ENCODE measurements around the gene HSPB7.
"Not testable (repeated sequence)": the region's sequence is repeated elsewhere in the genome, so short reads cannot be mapped to it uniquely, and the experiment has no call there.

DNA sequence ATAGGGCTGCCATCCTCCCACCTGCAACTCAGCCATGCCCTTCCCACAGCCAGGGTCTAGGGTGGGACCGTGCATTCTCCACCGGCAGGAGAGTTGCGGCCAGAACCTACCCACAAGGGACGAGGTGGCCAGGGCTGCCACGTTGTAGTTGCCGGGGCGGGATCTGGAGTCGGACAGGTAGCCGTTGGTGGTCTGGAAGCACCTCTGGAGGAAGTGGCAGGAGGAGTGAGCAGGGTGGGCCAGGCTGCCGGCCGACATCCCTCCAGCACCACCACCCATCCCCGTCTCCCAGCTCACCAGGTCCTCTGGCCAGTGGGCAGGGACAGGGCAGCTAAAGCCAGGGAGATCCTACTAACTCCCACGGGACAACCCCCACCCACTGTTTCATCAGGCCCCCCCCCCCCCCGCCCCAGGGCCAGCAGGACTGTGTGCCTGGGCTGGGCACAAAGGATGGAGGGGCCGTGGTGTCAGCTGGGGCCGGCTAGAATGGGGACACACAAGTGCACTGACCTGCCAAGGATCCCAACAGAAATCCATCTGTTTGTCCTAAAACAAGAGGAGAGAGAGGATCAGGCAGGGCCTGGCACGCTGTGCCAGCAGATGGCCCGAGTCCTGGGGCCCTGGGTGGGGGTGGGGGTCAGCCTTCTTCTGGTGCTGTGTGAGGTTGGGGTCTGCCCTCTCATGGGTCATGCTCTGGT is 44.3 kb upstream of the HSPB7 start:
- TF ChIP-seq POLR2A (IDR thresholded peaks at IDR 0.05; ENCODE audit: low read depth, low read length); POLR2AphosphoS5 (IDR thresholded peaks at IDR 0.05; ENCODE audit: low read depth, low read length); TAF1 (IDR thresholded peaks at IDR 0.05; ENCODE audit: low read depth, low read length); PAX5 (IDR thresholded peaks at IDR 0.05; ENCODE audit: insufficient read depth, low read length, severe bottlenecking): not testable (repeated sequence)

All from GM12891 (cell line).